ENCODE measurements around the gene SSH2.

Gene SSH2

GRCh38 chr17:29595943-29596774 lies 333.9 kb downstream of the SSH2 start:
- peak; percentile 25 for DNase-seq

- DNase-seq = peak; percentile 13
Observed at GRCh38 chr17:29595107-29595942, 334.7 kb downstream of the SSH2 start.

- peak; percentile 21 for DNase-seq
Observed at GRCh38 chr17:29594519-29595090, 335.4 kb downstream of the SSH2 start.

- peak; percentile 32 for DNase-seq
Observed at GRCh38 chr17:29593591-29594518, 336.2 kb downstream of the SSH2 start.

GRCh38 chr17:29592850-29593551 lies 337.0 kb downstream of the SSH2 start, which contains the start of gene ANKRD13B:
ANKRD13B (plus strand) TSS chr17:29593132; CDS start chr17:29593622, 490 bp downstream.
- DNase-seq = peak; percentile 74

- peak; percentile 95 for DNase-seq
Observed at GRCh38 chr17:29591737-29592608, 338.1 kb downstream of the SSH2 start.

GRCh38 chr17:29591146-29591736 lies 338.8 kb downstream of the SSH2 start:
- peak; percentile 83 for DNase-seq

- DNase-seq = peak; percentile 55
Observed at GRCh38 chr17:29590411-29591145, 339.4 kb downstream of the SSH2 start.

GRCh38 chr17:29589524-29590410 lies 340.3 kb downstream of the SSH2 start, which contains the start of gene GIT1:
GIT1 (minus strand) TSS chr17:29589648; CDS start chr17:29589378, 270 bp downstream.
- DNase-seq = peak; percentile 90

GRCh38 chr17:29588562-29589411 lies 341.2 kb downstream of the SSH2 start:
- peak; percentile 45 for DNase-seq

GRCh38 chr17:29588017-29588561 lies 341.9 kb downstream of the SSH2 start:
- DNase-seq = peak; percentile 25

- DNase-seq = no peak
Observed at GRCh38 chr17:29587591-29587990, 342.4 kb downstream of the SSH2 start.

GRCh38 chr17:29586676-29587469 lies 343.2 kb downstream of the SSH2 start:
- peak; percentile 17 for DNase-seq

- DNase-seq = peak; percentile 29
Observed at GRCh38 chr17:29585080-29585751, 344.8 kb downstream of the SSH2 start.

GRCh38 chr17:29584452-29585079 lies 345.5 kb downstream of the SSH2 start:
- DNase-seq = peak; percentile 23

All from right hindlimb (tissue), 1 donor.